K562 (cell line): ENCODE results near the gene OTUD1.

ENCODE experiments used
- BHLHE40 ChIP-seq: IDR thresholded peaks from 2 replicates; pipeline ENCODE4 v1.6.1; 2011; ENCODE audit warnings: low read length, improper control_type of control experiment
- CHD1 ChIP-seq: fragments of 200-600 bp; sonication (generic); IDR thresholded peaks from one replicate; pipeline ENCODE4 v1.6.1; 2012; ENCODE audit warnings: mild to moderate bottlenecking, moderate library complexity, low read length, inconsistent platforms
- EZH2 ChIP-seq: IDR thresholded peaks from 2 replicates; pipeline ENCODE4 v1.6.1; 2012; ENCODE audit warnings: low read depth, mild to moderate bottlenecking, inconsistent platforms, low read length, borderline replicate concordance
- MEF2A ChIP-seq: IDR thresholded peaks from 2 replicates; pipeline ENCODE4 v1.6.1; 2011; ENCODE audit warnings: low read depth, mild to moderate bottlenecking, low read length, moderate library complexity; ENCODE audit not compliant: control insufficient read depth
- MTA3 ChIP-seq: fragments of 450-650 bp; formaldehyde crosslinking; IDR thresholded peaks from 2 replicates; pipeline ENCODE4 v1.6.1; 2017; ENCODE audit warnings: mild to moderate bottlenecking, borderline replicate concordance
- NR1H2 ChIP-seq: sonication (generic); formaldehyde crosslinking; IDR thresholded peaks from 2 replicates; pipeline ENCODE4 v1.4.0; 2020; ENCODE audit warnings: mild to moderate bottlenecking, missing genetic modification reagents
- POLR2A ChIP-seq: fragments of 450-650 bp; conservative IDR thresholded peaks from 2 replicates; pipeline ENCODE4 v1.6.1; 2016
- POLR2AphosphoS5 ChIP-seq: IDR thresholded peaks from 2 replicates; pipeline ENCODE4 v1.6.1; 2011; ENCODE audit warnings: mild to moderate bottlenecking, low read depth, low read length, moderate library complexity; ENCODE audit not compliant: control insufficient read depth, insufficient read depth
- RNF2 ChIP-seq: sonication (generic); IDR thresholded peaks from 2 replicates; pipeline ENCODE4 v1.6.1; 2016
- YY1 ChIP-seq, 3 experiments: IDR thresholded peaks; 2 replicates each; pipeline ENCODE4 v1.6.1; 2011; ENCODE audit warnings: low read length in 2 of 3, mild to moderate bottlenecking in 2 of 3, moderate library complexity in 2 of 3, borderline replicate concordance in 1 of 3, control low read depth in 1 of 3, low read depth in 1 of 3; ENCODE audit not compliant: insufficient read depth in 3 of 3, insufficient replicate concordance in 2 of 3, control insufficient read depth in 1 of 3, insufficient read length in 1 of 3; ENCODE audit errors: extremely low read depth in 1 of 3
- ZNF274 ChIP-seq: IDR thresholded peaks from 2 replicates; pipeline ENCODE4 v1.6.1; 2011; ENCODE audit warnings: low read depth, mild to moderate bottlenecking, low read length, moderate library complexity, borderline replicate concordance
- ZNF609 ChIP-seq: sonication (generic); formaldehyde crosslinking; IDR thresholded peaks from 2 replicates; pipeline ENCODE4 v1.8.1; 2023; ENCODE audit warnings: missing genetic modification reagents, mild to moderate bottlenecking, borderline replicate concordance
- TF ChIP-seq, protein P1 (sequence below), 3 experiments: IDR thresholded peaks in 2 of 3; conservative IDR thresholded peaks in 1 of 3; 2 replicates each; pipeline ENCODE4 v1.5.1; 2011 to 2012; ENCODE audit warnings: low read length in 3 of 3, mild to moderate bottlenecking in 3 of 3, control low read depth in 2 of 3, improper control_type of control experiment in 1 of 3, inconsistent platforms in 1 of 3, low read depth in 1 of 3, mixed read lengths in 1 of 3, moderate library complexity in 1 of 3; ENCODE audit not compliant: insufficient read depth in 2 of 3
- TF ChIP-seq, protein P2 (sequence below): fragments of 450-650 bp; formaldehyde crosslinking; IDR thresholded peaks from 2 replicates; pipeline ENCODE4 v1.4.0; 2022; ENCODE audit warnings: missing genetic modification characterization

GRCh38 chr10:23435378-23435777 lies 3.5 kb upstream of the OTUD1 start:
- TF ChIP-seq POLR2A (no peak), CHD1 (no peak), ZNF274 (no peak), EZH2 (no peak), MEF2A (no peak), MTA3 (no peak), ZNF609 (CRISPR knock-in tag) (no peak), RNF2 (no peak), POLR2AphosphoS5 (no peak), YY1 (IDR thresholded peaks at IDR 0.05; ENCODE audit: borderline replicate concordance in 1 of 3, control insufficient read depth in 1 of 3, extremely low read depth in 1 of 3, insufficient read depth in 3 of 3, insufficient read length in 1 of 3, insufficient replicate concordance in 2 of 3, low read depth in 1 of 3, low read length in 2 of 3) (no peak), BHLHE40 (no peak), NR1H2 (no peak)
- TF ChIP-seq, protein P1, sequence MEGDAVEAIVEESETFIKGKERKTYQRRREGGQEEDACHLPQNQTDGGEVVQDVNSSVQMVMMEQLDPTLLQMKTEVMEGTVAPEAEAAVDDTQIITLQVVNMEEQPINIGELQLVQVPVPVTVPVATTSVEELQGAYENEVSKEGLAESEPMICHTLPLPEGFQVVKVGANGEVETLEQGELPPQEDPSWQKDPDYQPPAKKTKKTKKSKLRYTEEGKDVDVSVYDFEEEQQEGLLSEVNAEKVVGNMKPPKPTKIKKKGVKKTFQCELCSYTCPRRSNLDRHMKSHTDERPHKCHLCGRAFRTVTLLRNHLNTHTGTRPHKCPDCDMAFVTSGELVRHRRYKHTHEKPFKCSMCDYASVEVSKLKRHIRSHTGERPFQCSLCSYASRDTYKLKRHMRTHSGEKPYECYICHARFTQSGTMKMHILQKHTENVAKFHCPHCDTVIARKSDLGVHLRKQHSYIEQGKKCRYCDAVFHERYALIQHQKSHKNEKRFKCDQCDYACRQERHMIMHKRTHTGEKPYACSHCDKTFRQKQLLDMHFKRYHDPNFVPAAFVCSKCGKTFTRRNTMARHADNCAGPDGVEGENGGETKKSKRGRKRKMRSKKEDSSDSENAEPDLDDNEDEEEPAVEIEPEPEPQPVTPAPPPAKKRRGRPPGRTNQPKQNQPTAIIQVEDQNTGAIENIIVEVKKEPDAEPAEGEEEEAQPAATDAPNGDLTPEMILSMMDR (IDR thresholded peaks at IDR 0.05 in 2 of 3, conservative IDR thresholded peaks at IDR 0.05 in 1 of 3; ENCODE audit: insufficient read depth in 2 of 3, low read depth in 1 of 3, low read length in 3 of 3), result no peak
- TF ChIP-seq, protein P2, sequence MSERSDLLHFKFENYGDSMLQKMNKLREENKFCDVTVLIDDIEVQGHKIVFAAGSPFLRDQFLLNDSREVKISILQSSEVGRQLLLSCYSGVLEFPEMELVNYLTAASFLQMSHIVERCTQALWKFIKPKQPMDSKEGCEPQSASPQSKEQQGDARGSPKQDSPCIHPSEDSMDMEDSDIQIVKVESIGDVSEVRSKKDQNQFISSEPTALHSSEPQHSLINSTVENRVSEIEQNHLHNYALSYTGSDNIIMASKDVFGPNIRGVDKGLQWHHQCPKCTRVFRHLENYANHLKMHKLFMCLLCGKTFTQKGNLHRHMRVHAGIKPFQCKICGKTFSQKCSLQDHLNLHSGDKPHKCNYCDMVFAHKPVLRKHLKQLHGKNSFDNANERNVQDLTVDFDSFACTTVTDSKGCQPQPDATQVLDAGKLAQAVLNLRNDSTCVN, result no peak
